T-helper 1 cell (primary cell): ENCODE data around the gene BCL2A1.
A peak's percentile ranks its signal among the peaks of the same experiment; 100 is the strongest.
"Not testable (repeated sequence)": the region's sequence is repeated elsewhere in the genome, so short reads cannot be mapped to it uniquely, and the experiment has no call there.

Source experiments
- DNase-seq, 5 donors: peaks; one replicate each; pipeline ENCODE4 v3.0.0-alpha.2; 2012 to 2020

BCL2A1 gene

GRCh38 chr15:79957741-79958140, 13.3 kb downstream of the BCL2A1 start:
- DNase-seq: no peak

GRCh38 chr15:79956354-79956939, 14.5 kb downstream of the BCL2A1 start:
- no peak for DNase-seq

- DNase-seq: no peak
Observed at GRCh38 chr15:79954661-79955060, 16.3 kb downstream of the BCL2A1 start.

- no peak for DNase-seq
Observed at GRCh38 chr15:79953951-79954444, 17.0 kb downstream of the BCL2A1 start.

- DNase-seq: no peak
Observed at GRCh38 chr15:79952329-79952728, 18.7 kb downstream of the BCL2A1 start.

GRCh38 chr15:79950247-79950646, 20.7 kb downstream of the BCL2A1 start:
- DNase-seq: no peak

- no peak for DNase-seq
Observed at GRCh38 chr15:79948761-79949160, 22.2 kb downstream of the BCL2A1 start.

GRCh38 chr15:79948095-79948695, 22.8 kb downstream of the BCL2A1 start:
- no peak for DNase-seq

GRCh38 chr15:79947009-79947408, 24.0 kb downstream of the BCL2A1 start:
- DNase-seq: no peak

- DNase-seq: no peak
Observed at GRCh38 chr15:79944622-79945021, 26.4 kb downstream of the BCL2A1 start.

GRCh38 chr15:79943820-79944219, 27.2 kb downstream of the BCL2A1 start:
- DNase-seq: no peak

- DNase-seq: no peak
Observed at GRCh38 chr15:79942741-79943481, 28.1 kb downstream of the BCL2A1 start.

- no peak for DNase-seq
Observed at GRCh38 chr15:79939399-79939798, 31.6 kb downstream of the BCL2A1 start.

GRCh38 chr15:79938143-79938542, 32.9 kb downstream of the BCL2A1 start:
- DNase-seq: no peak

GRCh38 chr15:79935556-79936201, 35.3 kb downstream of the BCL2A1 start:
- not testable (repeated sequence) for DNase-seq

- no peak for DNase-seq
Observed at GRCh38 chr15:79933231-79933630, 37.8 kb downstream of the BCL2A1 start.

GRCh38 chr15:79932447-79932846, 38.5 kb downstream of the BCL2A1 start:
- DNase-seq: no peak

GRCh38 chr15:79930516-79930915, 40.5 kb downstream of the BCL2A1 start:
- DNase-seq: no peak

- DNase-seq: no peak
Observed at GRCh38 chr15:79929412-79929811, 41.6 kb downstream of the BCL2A1 start.

- not testable (repeated sequence) for DNase-seq
Observed at GRCh38 chr15:79926116-79926515, 44.9 kb downstream of the BCL2A1 start.

GRCh38 chr15:79924379-79924778, 46.6 kb downstream of the BCL2A1 start:
- DNase-seq: no peak

GRCh38 chr15:79923515-79924169, 47.4 kb downstream of the BCL2A1 start:
- DNase-seq: peak; percentile 94 to 99 (median 96)

- peak; percentile 48 to 76 (median 61) for DNase-seq
Observed at GRCh38 chr15:79923079-79923514, 47.9 kb downstream of the BCL2A1 start.
